GM12873 (cell line): ENCODE measurements around the gene PIK3R4.

Source experiments
- CTCF ChIP-seq: IDR thresholded peaks from 2 replicates; pipeline ENCODE4 v1.5.1; 2012; ENCODE audit warnings: low read depth, mild to moderate bottlenecking, moderate library complexity, low read length, control low read depth; ENCODE audit not compliant: insufficient read depth; ENCODE audit errors: missing control alignments

The PIK3R4 gene

GRCh38 chr3:130640027-130640426 lies 106.6 kb downstream of the PIK3R4 start:
- no peak for TF ChIP-seq CTCF

GRCh38 chr3:130636480-130637234 lies 110.0 kb downstream of the PIK3R4 start:
- no peak for TF ChIP-seq CTCF

GRCh38 chr3:130635978-130636377 lies 110.7 kb downstream of the PIK3R4 start:
- TF ChIP-seq CTCF: no peak

DNA sequence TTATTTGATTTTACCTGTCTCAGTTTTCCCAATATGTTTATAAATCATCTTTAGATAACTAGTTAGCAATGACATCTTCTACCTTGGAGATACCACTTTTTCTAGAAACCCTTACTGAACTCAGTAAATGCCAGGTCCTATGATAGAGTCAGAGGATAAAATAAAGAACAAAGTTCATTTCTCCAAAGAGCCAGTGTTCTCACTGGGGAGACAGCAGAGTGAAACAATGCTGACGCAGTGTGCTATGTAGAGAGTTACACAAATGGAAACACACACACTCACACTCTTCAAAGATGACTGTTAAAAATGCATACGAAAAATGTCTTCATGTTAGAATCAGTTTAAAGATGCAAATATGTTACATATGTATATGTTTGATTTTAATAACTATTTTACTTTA lies 111.3 kb downstream of the PIK3R4 start:
- TF ChIP-seq CTCF: no peak
